Ishikawa (cell line): ENCODE results near the gene DAB2IP.
A peak's percentile ranks its signal among the peaks of the same experiment; 100 is the strongest.

Experiments
- CEBPB ChIP-seq: IDR thresholded peaks from 2 replicates; pipeline ENCODE4 v1.6.1; 2012
- CREB1 ChIP-seq: IDR thresholded peaks from 2 replicates; pipeline ENCODE4 v1.6.1; 2012; ENCODE audit warnings: low read depth
- EGR1 ChIP-seq: IDR thresholded peaks from 2 replicates; pipeline ENCODE4 v1.6.1; 2012
- EP300 ChIP-seq: IDR thresholded peaks from 2 replicates; pipeline ENCODE4 v1.6.1; 2012; ENCODE audit warnings: borderline replicate concordance
- FOXM1 ChIP-seq: IDR thresholded peaks from 2 replicates; pipeline ENCODE4 v1.6.1; 2012; ENCODE audit warnings: low read depth, borderline replicate concordance
- MAX ChIP-seq: IDR thresholded peaks from 2 replicates; pipeline ENCODE4 v1.6.1; 2012
- NFIC ChIP-seq: IDR thresholded peaks from 2 replicates; pipeline ENCODE4 v1.6.1; 2012
- RAD21 ChIP-seq: IDR thresholded peaks from 2 replicates; pipeline ENCODE4 v1.6.1; 2012; ENCODE audit warnings: low read depth
- REST ChIP-seq: IDR thresholded peaks from 2 replicates; pipeline ENCODE4 v1.6.1; 2012; ENCODE audit warnings: low read depth, mild to moderate bottlenecking
- TAF1 ChIP-seq: IDR thresholded peaks from 2 replicates; pipeline ENCODE4 v1.6.1; 2012; ENCODE audit warnings: low read depth, mild to moderate bottlenecking
- TCF12 ChIP-seq: IDR thresholded peaks from 2 replicates; pipeline ENCODE4 v1.6.1; 2012; ENCODE audit warnings: low read depth
- TEAD4 ChIP-seq: IDR thresholded peaks from 2 replicates; pipeline ENCODE4 v1.6.1; 2012
- USF1 ChIP-seq: IDR thresholded peaks from 2 replicates; pipeline ENCODE4 v1.6.1; 2012
- YY1 ChIP-seq: IDR thresholded peaks from 2 replicates; pipeline ENCODE4 v1.6.1; 2012; ENCODE audit warnings: low read depth
- ZBTB7A ChIP-seq: IDR thresholded peaks from 2 replicates; pipeline ENCODE4 v1.6.1; 2012; ENCODE audit warnings: low read depth

DAB2IP gene

GRCh38 chr9:121732389-121732788 is 81.0 kb downstream of the DAB2IP start:
- no peak for TF ChIP-seq TAF1
- TF ChIP-seq FOXM1, result no peak
- no peak for TF ChIP-seq TEAD4
- TF ChIP-seq REST, result no peak
- no peak for TF ChIP-seq TCF12
- no peak for TF ChIP-seq ZBTB7A
- TF ChIP-seq MAX, result no peak
- no peak for TF ChIP-seq CEBPB
- TF ChIP-seq EGR1, result no peak
- TF ChIP-seq EP300, result no peak
- no peak for TF ChIP-seq RAD21
- no peak for TF ChIP-seq YY1
- no peak for TF ChIP-seq USF1
- no peak for TF ChIP-seq NFIC
- no peak for TF ChIP-seq CREB1

GRCh38 chr9:121732886-121733285 is 81.5 kb downstream of the DAB2IP start:
- TF ChIP-seq EP300 (no peak), RAD21 (no peak), CEBPB (no peak), TEAD4 (no peak), REST (no peak), FOXM1 (no peak), YY1 (no peak), USF1 (no peak), TCF12 (no peak), NFIC (no peak), EGR1 (no peak), TAF1 (no peak), MAX (no peak), CREB1 (no peak), ZBTB7A (no peak)

GRCh38 chr9:121734465-121734864 is 83.0 kb downstream of the DAB2IP start:
- no peak for TF ChIP-seq REST
- TF ChIP-seq YY1, result no peak
- TF ChIP-seq RAD21, result no peak
- no peak for TF ChIP-seq FOXM1

- TF ChIP-seq FOXM1 (no peak), RAD21 (peak; percentile 54), MAX (no peak)
These were observed 83.8 kb downstream of the DAB2IP start for GRCh38 chr9:121735065-121735792.
